GM10847 (cell line): ENCODE measurements around the gene SPINK8.

Experiments
- POLR2A ChIP-seq: IDR thresholded peaks from 2 replicates; pipeline ENCODE4 v1.6.1; 2011; ENCODE audit not compliant: insufficient read length; ENCODE audit errors: extremely low read depth

SPINK8 gene

GRCh38 chr3:48269592-48269991 lies 63.9 kb downstream of the SPINK8 start:
- no peak for TF ChIP-seq POLR2A

GRCh38 chr3:48268936-48269561 lies 64.4 kb downstream of the SPINK8 start:
- no peak for TF ChIP-seq POLR2A

- TF ChIP-seq POLR2A: no peak
Observed at GRCh38 chr3:48268381-48268935, 65.0 kb downstream of the SPINK8 start.

- no peak for TF ChIP-seq POLR2A
Observed at GRCh38 chr3:48267782-48268181, 65.7 kb downstream of the SPINK8 start.

GRCh38 chr3:48258530-48258929 lies 74.9 kb downstream of the SPINK8 start:
- TF ChIP-seq POLR2A: no peak
